Measurements from ENCODE around the gene TTLL5. TPM values are rescaled to one million over a fixed set of nuclear protein-coding genes. Genes with fewer than 3 reads are reported as not detected.

The TTLL5 gene
- total RNA-seq, 1 donor from 2014 or later = 45.2 TPM

DNA sequence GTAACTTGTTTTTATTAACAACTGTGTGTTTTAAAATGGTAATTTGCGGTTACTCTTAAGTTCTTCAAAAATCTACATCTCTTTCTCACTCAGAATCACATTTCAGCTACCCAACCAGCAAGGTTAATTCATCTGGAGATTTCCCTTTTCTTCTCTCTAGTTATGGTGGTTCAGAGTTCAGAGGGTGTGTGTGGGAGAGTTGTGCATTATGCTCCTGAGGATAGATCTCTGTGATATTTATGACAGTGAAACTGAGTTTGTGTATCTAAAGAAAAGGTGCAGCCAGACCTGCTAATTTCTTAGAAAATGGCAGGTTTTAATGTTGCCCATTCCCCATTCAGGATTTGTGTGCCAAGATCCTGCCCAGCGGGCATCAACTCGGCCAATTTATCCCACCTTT lies 73.8 kb downstream of the TTLL5 start:
- no peaks in the 10 kb centered on the region for H3K9me3 Mint-ChIP-seq
- H3K36me3 Mint-ChIP-seq = peaks cover 23% of the 10 kb centered on the region
- TF ChIP-seq, protein P1, sequence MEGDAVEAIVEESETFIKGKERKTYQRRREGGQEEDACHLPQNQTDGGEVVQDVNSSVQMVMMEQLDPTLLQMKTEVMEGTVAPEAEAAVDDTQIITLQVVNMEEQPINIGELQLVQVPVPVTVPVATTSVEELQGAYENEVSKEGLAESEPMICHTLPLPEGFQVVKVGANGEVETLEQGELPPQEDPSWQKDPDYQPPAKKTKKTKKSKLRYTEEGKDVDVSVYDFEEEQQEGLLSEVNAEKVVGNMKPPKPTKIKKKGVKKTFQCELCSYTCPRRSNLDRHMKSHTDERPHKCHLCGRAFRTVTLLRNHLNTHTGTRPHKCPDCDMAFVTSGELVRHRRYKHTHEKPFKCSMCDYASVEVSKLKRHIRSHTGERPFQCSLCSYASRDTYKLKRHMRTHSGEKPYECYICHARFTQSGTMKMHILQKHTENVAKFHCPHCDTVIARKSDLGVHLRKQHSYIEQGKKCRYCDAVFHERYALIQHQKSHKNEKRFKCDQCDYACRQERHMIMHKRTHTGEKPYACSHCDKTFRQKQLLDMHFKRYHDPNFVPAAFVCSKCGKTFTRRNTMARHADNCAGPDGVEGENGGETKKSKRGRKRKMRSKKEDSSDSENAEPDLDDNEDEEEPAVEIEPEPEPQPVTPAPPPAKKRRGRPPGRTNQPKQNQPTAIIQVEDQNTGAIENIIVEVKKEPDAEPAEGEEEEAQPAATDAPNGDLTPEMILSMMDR (IDR thresholded peaks at IDR 0.05; ENCODE audit: unreplicated experiment) = no peak
- no peaks in the 10 kb centered on the region for H3K27me3 Mint-ChIP-seq (ENCODE audit: low read depth)
- peaks cover 19% of the 10 kb centered on the region for H3K4me1 Mint-ChIP-seq
- H3K27ac Mint-ChIP-seq = no peak overlapping the region
- DNase-seq (ENCODE audit: low spot score in 2 of 2, unreplicated experiment in 2 of 2) = no peak
- H3K4me3 Mint-ChIP-seq = no peak overlapping the region

DNA sequence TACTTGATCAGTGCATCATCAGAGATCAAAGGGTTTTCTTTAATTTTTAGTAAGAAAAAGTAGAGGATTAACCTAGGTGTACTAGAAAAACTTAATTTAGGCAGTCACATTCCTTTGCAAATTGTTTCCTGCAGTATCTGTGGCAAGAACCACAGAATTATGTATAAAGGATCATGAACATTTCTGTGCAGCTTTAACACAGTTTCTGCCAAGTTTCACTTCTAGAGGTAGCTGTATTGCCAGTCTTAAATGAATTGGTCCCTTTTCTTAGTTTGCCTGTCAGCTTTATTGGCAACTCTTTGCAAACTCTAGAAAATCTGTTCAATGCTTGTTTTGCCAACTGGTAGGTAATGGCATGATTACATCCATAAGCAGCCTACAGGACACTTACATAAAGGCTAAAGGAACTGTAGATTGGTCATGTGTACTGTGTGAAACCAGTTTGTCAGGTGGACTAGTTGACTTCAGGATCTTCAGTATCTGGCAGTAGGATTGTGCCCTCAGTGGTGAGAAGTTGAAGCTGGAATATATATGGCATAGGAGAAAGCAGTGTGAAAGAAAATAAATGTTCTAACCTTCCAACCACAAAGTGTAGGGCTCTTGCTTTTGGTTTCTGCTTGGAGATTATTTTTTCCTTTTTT lies 75.9 kb downstream of the TTLL5 start:
- no peaks in the 10 kb centered on the region for H3K27me3 Mint-ChIP-seq (ENCODE audit: low read depth)
- no peak overlapping the region for H3K4me3 Mint-ChIP-seq
- TF ChIP-seq, protein P1 (IDR thresholded peaks at IDR 0.05; ENCODE audit: unreplicated experiment) = no peak
- no peaks in the 10 kb centered on the region for H3K9me3 Mint-ChIP-seq
- no peak for DNase-seq (ENCODE audit: low spot score in 2 of 2, unreplicated experiment in 2 of 2)
- no peak overlapping the region for H3K27ac Mint-ChIP-seq
- H3K4me1 Mint-ChIP-seq = peaks cover 26% of the 10 kb centered on the region
- peaks cover 16% of the 10 kb centered on the region for H3K36me3 Mint-ChIP-seq

DNA sequence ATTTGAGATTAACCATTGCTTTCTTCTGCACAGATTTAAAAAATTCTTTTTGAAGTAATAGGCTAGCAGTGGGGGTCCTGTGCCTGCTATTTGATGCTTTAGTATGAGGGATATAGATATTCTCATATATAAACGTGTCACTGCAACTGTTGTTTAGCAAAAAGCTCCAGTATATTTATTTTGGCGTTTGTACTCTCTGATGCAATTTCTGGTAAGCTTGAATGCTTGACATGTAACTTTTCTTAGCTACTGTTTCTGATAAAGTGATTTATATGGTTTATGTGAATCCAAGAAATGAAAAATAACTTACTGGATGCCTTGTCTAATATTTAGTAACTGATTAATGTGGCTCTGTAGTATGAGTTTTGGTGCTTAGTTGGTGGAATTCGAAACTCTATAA lies 77.1 kb downstream of the TTLL5 start:
- H3K4me1 Mint-ChIP-seq = peaks cover 21% of the 10 kb centered on the region
- no peaks in the 10 kb centered on the region for H3K9me3 Mint-ChIP-seq
- no peaks in the 10 kb centered on the region for H3K27me3 Mint-ChIP-seq (ENCODE audit: low read depth)
- H3K4me3 Mint-ChIP-seq = no peak overlapping the region
- TF ChIP-seq, protein P1 (IDR thresholded peaks at IDR 0.05; ENCODE audit: unreplicated experiment) = no peak
- no peak for DNase-seq (ENCODE audit: low spot score in 2 of 2, unreplicated experiment in 2 of 2)
- no peak overlapping the region for H3K27ac Mint-ChIP-seq
- peaks cover 15% of the 10 kb centered on the region for H3K36me3 Mint-ChIP-seq

DNA sequence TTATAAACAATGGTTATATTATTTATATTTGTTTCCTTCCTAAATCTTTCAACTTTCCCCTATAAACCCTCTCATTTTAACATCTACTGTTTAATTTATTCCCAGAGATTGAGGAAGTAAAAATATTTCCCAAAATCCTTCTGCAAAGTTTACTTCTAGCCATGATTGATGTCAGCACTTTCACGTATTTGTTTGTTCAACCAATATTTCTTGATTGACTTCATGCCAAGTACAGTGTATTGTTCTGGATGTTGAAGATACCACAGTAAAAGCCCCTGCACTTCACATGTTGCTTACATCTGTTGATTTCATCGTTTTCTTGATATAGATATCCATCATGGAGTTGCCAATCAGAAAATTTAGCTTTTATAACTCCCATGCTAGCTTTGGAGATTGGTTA lies 81.8 kb downstream of the TTLL5 start:
- Mint-ChIP-seq H3K4me3 (no peak overlapping the region), H3K36me3 (peaks cover 50% of the 10 kb centered on the region), H3K9me3 (peaks cover 30% of the 10 kb centered on the region), H3K27ac (no peak overlapping the region), H3K27me3 (ENCODE audit: low read depth) (no peaks in the 10 kb centered on the region), H3K4me1 (peaks cover 7% of the 10 kb centered on the region)
- no peak for DNase-seq (ENCODE audit: low spot score in 2 of 2, unreplicated experiment in 2 of 2)
- TF ChIP-seq, protein P1 (IDR thresholded peaks at IDR 0.05; ENCODE audit: unreplicated experiment) = no peak

DNA sequence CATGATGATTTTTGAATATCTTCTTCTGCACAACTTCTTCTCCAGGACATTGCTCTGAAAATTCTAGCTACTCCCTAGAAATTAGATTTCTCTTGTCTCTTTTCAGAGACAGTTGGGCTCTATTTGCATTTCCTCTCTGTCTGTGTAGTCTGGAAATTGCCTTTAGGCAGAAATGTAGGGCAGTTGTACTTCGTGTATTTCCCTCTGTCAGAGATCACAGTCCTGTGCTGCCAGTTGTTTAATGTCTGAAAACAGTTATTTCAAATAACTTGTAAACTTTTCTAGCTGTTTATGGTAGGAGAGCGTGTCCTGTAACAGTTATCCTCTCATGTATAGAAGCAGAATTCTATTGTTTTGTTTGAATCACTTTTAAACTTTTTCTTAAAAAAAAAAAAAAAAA lies 86.9 kb downstream of the TTLL5 start:
- Mint-ChIP-seq H3K9me3 (peaks cover 32% of the 10 kb centered on the region), H3K4me1 (peaks cover 21% of the 10 kb centered on the region), H3K36me3 (peaks cover 52% of the 10 kb centered on the region), H3K27me3 (ENCODE audit: low read depth) (no peaks in the 10 kb centered on the region), H3K27ac (no peak overlapping the region), H3K4me3 (no peak overlapping the region)
- TF ChIP-seq, protein P1 (IDR thresholded peaks at IDR 0.05; ENCODE audit: unreplicated experiment) = no peak
- no peak for DNase-seq (ENCODE audit: low spot score in 2 of 2, unreplicated experiment in 2 of 2)

DNA sequence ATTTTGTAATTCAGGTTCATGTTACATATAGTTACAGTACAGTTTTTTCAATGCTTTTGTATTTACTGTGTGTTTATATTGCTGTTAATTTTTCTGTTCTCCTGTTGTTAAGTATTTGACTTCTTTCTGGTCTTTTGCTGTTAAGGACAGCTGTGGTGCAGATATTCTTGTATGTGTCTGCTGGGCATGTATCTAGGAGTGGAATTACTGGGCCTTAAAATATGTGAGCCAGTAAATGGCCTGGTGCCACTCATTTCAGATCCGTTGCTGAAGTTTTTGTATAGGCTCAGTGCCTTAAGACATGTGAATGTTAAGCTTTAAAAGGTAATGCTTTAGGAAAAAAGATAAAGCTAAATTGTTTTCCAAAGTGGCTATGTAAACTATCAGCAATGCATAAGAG lies 87.3 kb downstream of the TTLL5 start:
- DNase-seq (ENCODE audit: low spot score in 2 of 2, unreplicated experiment in 2 of 2) = no peak
- peaks cover 32% of the 10 kb centered on the region for H3K9me3 Mint-ChIP-seq

More for the DNA sequence above, 87.3 kb downstream of the TTLL5 start:
- Mint-ChIP-seq H3K4me1 (peaks cover 25% of the 10 kb centered on the region), H3K27me3 (ENCODE audit: low read depth) (no peaks in the 10 kb centered on the region), H3K4me3 (no peak overlapping the region), H3K36me3 (peaks cover 47% of the 10 kb centered on the region), H3K27ac (no peak overlapping the region)
- TF ChIP-seq, protein P1 (IDR thresholded peaks at IDR 0.05; ENCODE audit: unreplicated experiment) = no peak

Measured in mesothelial cell of epicardium (in vitro differentiated cells).